ENCODE data around the gene A3GALT2.

The A3GALT2 gene

GRCh38 chr1:33282791-33283190 is 38.1 kb downstream of the A3GALT2 start:
- no peak for DNase-seq (ENCODE audit: low read depth)
- H3K4me3 ChIP-seq (ENCODE audit: low read depth, low read length): no peak overlapping the region
- no peak for TF ChIP-seq MAX (IDR thresholded peaks at IDR 0.05; ENCODE audit: low read depth, low read length)
- TF ChIP-seq, protein P1, sequence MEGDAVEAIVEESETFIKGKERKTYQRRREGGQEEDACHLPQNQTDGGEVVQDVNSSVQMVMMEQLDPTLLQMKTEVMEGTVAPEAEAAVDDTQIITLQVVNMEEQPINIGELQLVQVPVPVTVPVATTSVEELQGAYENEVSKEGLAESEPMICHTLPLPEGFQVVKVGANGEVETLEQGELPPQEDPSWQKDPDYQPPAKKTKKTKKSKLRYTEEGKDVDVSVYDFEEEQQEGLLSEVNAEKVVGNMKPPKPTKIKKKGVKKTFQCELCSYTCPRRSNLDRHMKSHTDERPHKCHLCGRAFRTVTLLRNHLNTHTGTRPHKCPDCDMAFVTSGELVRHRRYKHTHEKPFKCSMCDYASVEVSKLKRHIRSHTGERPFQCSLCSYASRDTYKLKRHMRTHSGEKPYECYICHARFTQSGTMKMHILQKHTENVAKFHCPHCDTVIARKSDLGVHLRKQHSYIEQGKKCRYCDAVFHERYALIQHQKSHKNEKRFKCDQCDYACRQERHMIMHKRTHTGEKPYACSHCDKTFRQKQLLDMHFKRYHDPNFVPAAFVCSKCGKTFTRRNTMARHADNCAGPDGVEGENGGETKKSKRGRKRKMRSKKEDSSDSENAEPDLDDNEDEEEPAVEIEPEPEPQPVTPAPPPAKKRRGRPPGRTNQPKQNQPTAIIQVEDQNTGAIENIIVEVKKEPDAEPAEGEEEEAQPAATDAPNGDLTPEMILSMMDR (IDR thresholded peaks at IDR 0.05; ENCODE audit: low read depth, low read length): no peak
- no peak for TF ChIP-seq MYC (IDR thresholded peaks at IDR 0.05; ENCODE audit: low read depth, low read length)
- no peak for TF ChIP-seq POLR2A (IDR thresholded peaks at IDR 0.05; ENCODE audit: extremely low read depth, insufficient read length)

- H3K4me3 ChIP-seq (ENCODE audit: low read depth, low read length): no peak overlapping the region
- no peak for DNase-seq (ENCODE audit: low read depth)
- no peak for TF ChIP-seq MAX (IDR thresholded peaks at IDR 0.05; ENCODE audit: low read depth, low read length)
- no peak for TF ChIP-seq POLR2A (IDR thresholded peaks at IDR 0.05; ENCODE audit: extremely low read depth, insufficient read length)
- no peak for TF ChIP-seq MYC (IDR thresholded peaks at IDR 0.05; ENCODE audit: low read depth, low read length)
- TF ChIP-seq, protein P1 (IDR thresholded peaks at IDR 0.05; ENCODE audit: low read depth, low read length): no peak
Observed at GRCh38 chr1:33281554-33282303, 39.2 kb downstream of the A3GALT2 start.

GRCh38 chr1:33280091-33280661 is 40.7 kb downstream of the A3GALT2 start:
- no peak overlapping the region for H3K4me3 ChIP-seq (ENCODE audit: low read depth, low read length)
- no peak for DNase-seq (ENCODE audit: low read depth)
- TF ChIP-seq MYC (IDR thresholded peaks at IDR 0.05; ENCODE audit: low read depth, low read length) (no peak), MAX (IDR thresholded peaks at IDR 0.05; ENCODE audit: low read depth, low read length) (no peak)

DNA sequence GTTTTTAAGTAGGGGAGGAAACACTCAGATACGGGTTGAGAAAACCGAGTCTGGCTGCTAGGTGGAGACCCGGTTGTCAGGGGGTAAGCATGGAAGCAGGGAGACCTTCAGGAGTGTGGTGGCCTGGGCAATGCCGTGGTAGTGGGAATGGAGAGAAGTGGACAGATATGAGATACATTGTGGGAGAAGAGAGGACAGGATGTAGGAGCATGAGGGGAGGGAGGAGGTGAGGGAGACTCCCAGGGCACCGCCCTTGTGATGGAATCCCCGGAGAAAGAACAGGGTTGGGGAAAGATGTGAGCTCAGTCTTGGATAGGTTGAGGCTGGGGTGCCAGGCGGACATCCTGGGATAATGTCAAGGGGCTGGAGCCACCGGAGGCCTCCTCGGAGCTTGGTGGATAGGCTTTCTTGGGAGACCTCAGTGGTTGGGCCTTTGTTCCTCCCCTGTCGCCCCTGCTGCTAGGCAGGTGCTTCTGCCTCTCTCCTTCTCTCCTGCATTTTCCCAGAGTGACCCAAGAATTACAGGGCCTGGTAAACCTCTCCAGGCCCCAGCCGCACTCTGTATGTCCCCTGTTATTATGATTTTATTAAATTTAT is 43.3 kb downstream of the A3GALT2 start:
- no peak for DNase-seq (ENCODE audit: low read depth)
- TF ChIP-seq POLR2A (IDR thresholded peaks at IDR 0.05; ENCODE audit: extremely low read depth, insufficient read length): no peak
- TF ChIP-seq, protein P1 (IDR thresholded peaks at IDR 0.05; ENCODE audit: low read depth, low read length): no peak
- TF ChIP-seq MYC (IDR thresholded peaks at IDR 0.05; ENCODE audit: low read depth, low read length): no peak
- no peak for TF ChIP-seq MAX (IDR thresholded peaks at IDR 0.05; ENCODE audit: low read depth, low read length)
- no peak overlapping the region for H3K4me3 ChIP-seq (ENCODE audit: low read depth, low read length)

DNA sequence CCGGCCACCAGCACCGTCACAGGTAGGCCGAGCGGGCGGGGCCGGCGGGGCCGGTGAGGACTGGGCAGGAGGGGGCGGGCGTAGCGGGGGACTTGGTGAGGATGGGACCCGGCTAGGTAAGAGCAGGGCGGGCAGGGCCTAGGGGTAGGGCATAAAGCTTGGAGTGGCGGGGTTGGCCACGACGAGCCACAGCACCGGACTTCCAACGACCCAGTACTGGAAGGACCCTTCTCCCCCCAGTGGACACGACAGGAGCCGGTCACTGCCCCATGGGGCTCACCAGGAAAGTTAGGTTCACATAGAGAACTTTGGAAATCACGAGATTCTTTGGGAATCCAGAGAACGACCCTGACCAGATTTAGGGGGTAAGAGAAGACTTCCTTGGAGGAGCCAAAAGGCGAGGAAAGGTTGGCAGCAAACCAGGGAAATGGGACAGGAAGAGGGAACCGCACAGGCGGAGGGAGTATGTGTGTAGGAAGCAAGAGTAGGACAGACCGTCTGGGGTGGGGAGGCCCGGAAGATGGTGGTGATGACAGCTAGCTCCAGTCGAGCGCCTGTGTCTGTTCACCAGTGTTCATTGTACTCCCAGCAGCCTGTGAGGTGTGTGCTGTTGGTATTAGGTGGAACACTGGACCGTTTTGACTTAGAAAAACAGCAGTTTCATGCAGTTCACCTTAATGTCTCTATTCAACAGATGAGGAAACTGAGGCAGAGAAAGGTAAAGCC is 44.2 kb downstream of the A3GALT2 start:
- no peak for DNase-seq (ENCODE audit: low read depth)
- TF ChIP-seq POLR2A (IDR thresholded peaks at IDR 0.05; ENCODE audit: extremely low read depth, insufficient read length) (no peak), MAX (IDR thresholded peaks at IDR 0.05; ENCODE audit: low read depth, low read length) (no peak), MYC (IDR thresholded peaks at IDR 0.05; ENCODE audit: low read depth, low read length) (no peak)
- TF ChIP-seq, protein P1 (IDR thresholded peaks at IDR 0.05; ENCODE audit: low read depth, low read length): no peak
- no peak overlapping the region for H3K4me3 ChIP-seq (ENCODE audit: low read depth, low read length)

Data from NB4 (cell line).